GM19467 (cell line): ENCODE measurements around the gene RB1.

Experiments used
- ATAC-seq: cut with Tn5 transposase; IDR thresholded peaks from one replicate; pipeline ENCODE4 v1.9.1; 2021; ENCODE audit warnings: mild to moderate bottlenecking, moderate library complexity; ENCODE audit not compliant: unreplicated experiment

Gene RB1

GRCh38 chr13:48492096-48492440 lies 188.5 kb downstream of the RB1 start:
- ATAC-seq: peak; percentile 49

GRCh38 chr13:48492470-48493065 lies 189.0 kb downstream of the RB1 start:
- peak; percentile 82 for ATAC-seq

- no peak for ATAC-seq
Measured at GRCh38 chr13:48493066-48493765, 189.7 kb downstream of the RB1 start.

- ATAC-seq: no peak
Measured at GRCh38 chr13:48493851-48494250, 190.3 kb downstream of the RB1 start.

- no peak for ATAC-seq
Measured at GRCh38 chr13:48494874-48495273, 191.3 kb downstream of the RB1 start.

GRCh38 chr13:48496271-48497161 lies 193.0 kb downstream of the RB1 start:
- no peak for ATAC-seq

- ATAC-seq: no peak
Measured at GRCh38 chr13:48497669-48498068, 194.1 kb downstream of the RB1 start.

GRCh38 chr13:48500652-48501197 lies 197.2 kb downstream of the RB1 start:
- no peak for ATAC-seq

- no peak for ATAC-seq
Measured at GRCh38 chr13:48501705-48502104, 198.2 kb downstream of the RB1 start.

- no peak for ATAC-seq
Measured at GRCh38 chr13:48502601-48503319, 199.2 kb downstream of the RB1 start.

GRCh38 chr13:48504606-48505005 lies 201.1 kb downstream of the RB1 start:
- ATAC-seq: no peak

GRCh38 chr13:48505012-48505411 lies 201.5 kb downstream of the RB1 start:
- ATAC-seq: no peak

GRCh38 chr13:48505597-48506091 lies 202.1 kb downstream of the RB1 start:
- ATAC-seq: peak; percentile 50

GRCh38 chr13:48506092-48506701 lies 202.6 kb downstream of the RB1 start:
- ATAC-seq: peak; percentile 14

- ATAC-seq: no peak
Measured at GRCh38 chr13:48507021-48507420, 203.5 kb downstream of the RB1 start.

GRCh38 chr13:48508011-48508410 lies 204.5 kb downstream of the RB1 start:
- no peak for ATAC-seq

GRCh38 chr13:48510698-48511097 lies 207.1 kb downstream of the RB1 start:
- ATAC-seq: no peak

GRCh38 chr13:48511621-48512230 lies 208.2 kb downstream of the RB1 start:
- ATAC-seq: no peak

- ATAC-seq: no peak
Measured at GRCh38 chr13:48514793-48515192, 211.2 kb downstream of the RB1 start.

- ATAC-seq: no peak
Measured at GRCh38 chr13:48515732-48516131, 212.2 kb downstream of the RB1 start.
